Uterus (tissue), 4 donors: ENCODE measurements around the gene FNDC5. TPM values are rescaled to one million over a fixed set of nuclear protein-coding genes. Genes with fewer than 3 reads are reported as not detected.
A peak's percentile ranks its signal among the peaks of the same experiment; 100 is the strongest.

ENCODE experiments used
- DNase-seq, 2 donors: peaks; one replicate each; pipeline ENCODE4 v3.0.0-alpha.2; 2019 to 2020
- H3K27ac ChIP-seq, 2 donors: fragments of 200-600 bp; sonication (generic); 1 replicate in 1 of 2; 2 replicates in 1 of 2; pipeline ENCODE4 v1.5.1; 2016 to 2018
- H3K27me3 ChIP-seq, 2 donors: fragments of 200-600 bp; sonication (generic); one replicate each; pipeline ENCODE4 v1.5.1; 2018 to 2019; ENCODE audit warnings: control low read depth in 1 of 2
- H3K36me3 ChIP-seq, 2 donors: fragments of 200-600 bp; sonication (generic); one replicate each; pipeline ENCODE4 v1.5.1; 2019; ENCODE audit warnings: control low read depth in 1 of 2
- H3K4me1 ChIP-seq, 2 donors: fragments of 200-600 bp; sonication (generic); one replicate each; pipeline ENCODE4 v1.5.1; 2018 to 2019; ENCODE audit warnings: control low read depth in 1 of 2
- H3K4me3 ChIP-seq, 2 donors: fragments of 200-600 bp; sonication (generic); 1 replicate in 1 of 2; 2 replicates in 1 of 2; pipeline ENCODE4 v1.5.1; 2018 to 2019; ENCODE audit warnings: mild to moderate bottlenecking in 1 of 2
- H3K9me3 ChIP-seq, 2 donors: fragments of 200-600 bp; sonication (generic); one replicate each; pipeline ENCODE4 v1.5.1; 2019; ENCODE audit warnings: control low read depth in 1 of 2
- POLR2A ChIP-seq, 2 donors: fragments of 450-650 bp; IDR thresholded peaks; one replicate each; pipeline ENCODE4 v1.6.1; 2016; ENCODE audit warnings: antibody characterized with exemption in 2 of 2, mild to moderate bottlenecking in 1 of 2, moderate library complexity in 1 of 2
- intact Hi-C: fragments of 100-400 bp; cut with DNase I; formaldehyde crosslinking; loops from one replicate; pipeline ENCODE4 v1.15.1; 2023; ENCODE audit warnings: low total_unique reads
- total RNA-seq, 4 donors: library from RNA; depleted of rRNA in 3 of 4; stranded (reverse); fragments of >200 nt in 3 of 4; gene quantifications; one replicate each; pipeline versions ENCODE4 v1.1.0 to v1.2.4, GENCODE V29; 2014 to 2023
- TF ChIP-seq, protein P1 (sequence below), 4 experiments: fragments of 200-600 bp in 2 of 4; fragments of 450-650 bp in 2 of 4; sonication (generic) in 2 of 4; IDR thresholded peaks; one replicate each; pipeline ENCODE4 v1.5.1; 2016 to 2019; ENCODE audit warnings: antibody characterized with exemption in 4 of 4, mild to moderate bottlenecking in 2 of 4, moderate library complexity in 1 of 4
- donor health status: DM: yes; HTN: yes; CAD: no.

FNDC5 gene
- total RNA-seq, result 10 to 100 TPM in 1 of 4 donors, 1 to 10 TPM in 2, not detected in 1; 1.2 to 71.1 (median 3.7) TPM

GRCh38 chr1:32870615-32871363, at the start of gene FNDC5:
Gene FNDC5 (minus strand): TSS chr1:32870912.
- Histone ChIP-seq H3K27me3 (no peaks in the 10 kb centered on the region), H3K4me3 (peak within 1 kb of the TSS; percentile 30 to 42), H3K27ac (peak within 1 kb of the TSS; percentile 22 to 42), H3K4me1 (no peaks in the 10 kb centered on the region), H3K9me3 (no peaks in the 10 kb centered on the region), H3K36me3 (no peaks in the 10 kb centered on the region)
- intact Hi-C loops, result no loop called here
- DNase-seq, result peak in 1 of 2 donors; percentile 35
- TF ChIP-seq POLR2A (IDR thresholded peaks at IDR 0.05), result no peak
- TF ChIP-seq, protein P1, sequence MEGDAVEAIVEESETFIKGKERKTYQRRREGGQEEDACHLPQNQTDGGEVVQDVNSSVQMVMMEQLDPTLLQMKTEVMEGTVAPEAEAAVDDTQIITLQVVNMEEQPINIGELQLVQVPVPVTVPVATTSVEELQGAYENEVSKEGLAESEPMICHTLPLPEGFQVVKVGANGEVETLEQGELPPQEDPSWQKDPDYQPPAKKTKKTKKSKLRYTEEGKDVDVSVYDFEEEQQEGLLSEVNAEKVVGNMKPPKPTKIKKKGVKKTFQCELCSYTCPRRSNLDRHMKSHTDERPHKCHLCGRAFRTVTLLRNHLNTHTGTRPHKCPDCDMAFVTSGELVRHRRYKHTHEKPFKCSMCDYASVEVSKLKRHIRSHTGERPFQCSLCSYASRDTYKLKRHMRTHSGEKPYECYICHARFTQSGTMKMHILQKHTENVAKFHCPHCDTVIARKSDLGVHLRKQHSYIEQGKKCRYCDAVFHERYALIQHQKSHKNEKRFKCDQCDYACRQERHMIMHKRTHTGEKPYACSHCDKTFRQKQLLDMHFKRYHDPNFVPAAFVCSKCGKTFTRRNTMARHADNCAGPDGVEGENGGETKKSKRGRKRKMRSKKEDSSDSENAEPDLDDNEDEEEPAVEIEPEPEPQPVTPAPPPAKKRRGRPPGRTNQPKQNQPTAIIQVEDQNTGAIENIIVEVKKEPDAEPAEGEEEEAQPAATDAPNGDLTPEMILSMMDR (IDR thresholded peaks at IDR 0.05), result peak in 1 of 4 experiments; percentile 14

DNA sequence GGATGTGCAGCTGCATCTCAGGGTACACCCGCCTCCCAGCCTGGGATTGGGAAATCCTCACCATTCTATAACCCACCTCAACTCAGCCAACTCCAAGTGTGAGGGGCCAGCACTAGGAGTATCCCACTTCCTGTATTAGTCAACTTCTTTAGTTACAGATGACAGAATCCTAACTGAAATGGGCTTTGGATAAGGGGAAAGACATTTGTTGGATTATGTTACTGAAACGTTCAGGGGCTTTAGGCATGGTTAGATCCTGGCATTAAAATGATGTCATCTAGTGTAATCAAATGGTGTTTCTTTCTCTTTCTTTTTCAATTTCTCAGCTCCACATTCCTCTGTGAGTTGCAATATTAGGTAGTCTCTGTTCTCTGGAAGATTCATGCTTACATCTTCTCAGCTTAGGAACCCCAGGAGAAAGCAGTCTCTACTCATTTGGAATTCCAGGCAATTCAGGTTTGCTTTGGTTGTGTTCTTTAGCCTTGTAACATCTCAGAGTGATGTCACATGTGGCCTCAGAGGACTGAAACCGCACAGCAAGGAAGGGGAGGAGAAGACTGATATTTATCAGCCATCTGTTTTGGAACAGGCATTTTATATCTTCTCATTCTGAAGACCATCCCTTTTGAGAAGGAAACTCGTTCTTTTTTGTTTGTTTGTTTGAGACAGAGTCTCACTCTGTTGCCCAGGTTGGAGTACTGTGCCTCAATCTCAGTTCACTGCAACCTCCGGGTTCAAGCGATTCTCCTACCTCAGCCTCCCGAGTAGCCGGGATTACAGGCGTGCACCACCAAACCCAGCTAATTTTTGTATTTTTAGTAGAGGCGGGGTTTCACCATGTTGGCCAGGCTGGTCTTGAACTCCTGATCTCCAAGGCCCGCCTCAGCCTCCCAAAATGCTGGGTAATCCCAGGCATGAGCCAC, 49.4 kb upstream of the FNDC5 start:
- DNase-seq, result no peak
- TF ChIP-seq POLR2A (IDR thresholded peaks at IDR 0.05), result no peak
- TF ChIP-seq, protein P1 (IDR thresholded peaks at IDR 0.05), result no peak
- Histone ChIP-seq H3K36me3 (no peaks in the 10 kb centered on the region), H3K4me3 (no peak overlapping the region), H3K4me1 (peaks cover 0 to 5% of the 10 kb centered on the region in 2 donors), H3K27ac (no peak overlapping the region), H3K9me3 (no peaks in the 10 kb centered on the region), H3K27me3 (no peaks in the 10 kb centered on the region)
- intact Hi-C loops, result loop anchor here (10.0 kb wide), 1 partner anchor 145 kb away; no protein-coding TSS in a partner anchor

DNA sequence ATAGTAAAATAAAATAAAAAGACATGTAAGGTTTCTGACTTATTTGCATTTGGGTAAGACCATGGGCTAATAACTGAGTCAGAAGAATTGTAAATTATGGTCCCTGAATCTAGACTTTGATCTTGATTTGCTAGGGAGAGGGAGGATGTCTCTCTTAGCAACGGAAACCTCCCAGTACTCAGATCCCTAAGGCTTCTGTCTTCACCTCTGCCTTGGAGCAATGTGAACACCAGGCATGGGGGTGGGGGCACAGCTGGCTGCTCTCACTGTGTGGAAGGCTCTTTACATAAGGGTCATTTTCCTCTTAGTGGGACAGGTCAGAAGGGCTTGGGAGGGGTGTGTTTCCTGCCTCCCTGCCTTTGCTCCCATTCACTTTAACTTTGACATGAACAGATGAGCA, 47.5 kb upstream of the FNDC5 start:
- Histone ChIP-seq H3K4me3 (no peak overlapping the region), H3K9me3 (no peaks in the 10 kb centered on the region), H3K4me1 (no peaks in the 10 kb centered on the region), H3K27ac (no peak overlapping the region), H3K27me3 (no peaks in the 10 kb centered on the region), H3K36me3 (no peaks in the 10 kb centered on the region)
- no peak for TF ChIP-seq POLR2A (IDR thresholded peaks at IDR 0.05)
- TF ChIP-seq, protein P1 (IDR thresholded peaks at IDR 0.05), result no peak
- no peak for DNase-seq
- intact Hi-C loops, result no loop called here

- intact Hi-C loops, result no loop called here
- Histone ChIP-seq H3K36me3 (no peaks in the 10 kb centered on the region), H3K9me3 (no peaks in the 10 kb centered on the region), H3K4me1 (no peaks in the 10 kb centered on the region), H3K27me3 (no peaks in the 10 kb centered on the region), H3K27ac (no peak overlapping the region), H3K4me3 (no peak overlapping the region)
- no peak for TF ChIP-seq POLR2A (IDR thresholded peaks at IDR 0.05)
- TF ChIP-seq, protein P1 (IDR thresholded peaks at IDR 0.05), result no peak
- no peak for DNase-seq
Measured at GRCh38 chr1:32917521-32917920, 46.8 kb upstream of the FNDC5 start.
